ENCODE measurements around the gene PLA2G2C.

Gene PLA2G2C

DNA sequence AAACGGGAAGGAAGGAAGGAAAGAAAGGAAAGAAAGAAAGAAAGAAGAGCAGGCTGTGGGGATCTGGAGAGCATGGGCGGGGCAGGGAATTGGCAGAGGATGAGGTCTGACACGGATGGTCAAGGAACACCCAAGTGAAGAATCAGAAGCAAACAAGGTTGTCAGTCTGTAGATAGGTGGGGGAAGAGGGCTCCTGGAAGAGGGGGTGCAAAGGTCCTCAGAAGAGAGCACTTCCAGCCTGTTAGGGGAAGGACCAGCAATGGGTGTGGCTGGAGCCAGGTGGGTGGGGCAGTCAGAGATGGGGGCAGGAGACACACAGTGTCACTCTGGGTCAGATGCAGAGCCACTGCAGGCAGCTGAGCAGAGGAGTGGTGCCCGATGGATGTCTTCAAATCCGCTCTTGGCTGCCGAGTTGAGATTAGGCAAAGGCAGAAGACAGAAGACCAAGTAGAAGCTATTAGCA is 11.0 kb upstream of the PLA2G2C start:
- H3K4me3 ChIP-seq (ENCODE audit: low read depth, low read length) = no peak overlapping the region
- TF ChIP-seq, protein P1, sequence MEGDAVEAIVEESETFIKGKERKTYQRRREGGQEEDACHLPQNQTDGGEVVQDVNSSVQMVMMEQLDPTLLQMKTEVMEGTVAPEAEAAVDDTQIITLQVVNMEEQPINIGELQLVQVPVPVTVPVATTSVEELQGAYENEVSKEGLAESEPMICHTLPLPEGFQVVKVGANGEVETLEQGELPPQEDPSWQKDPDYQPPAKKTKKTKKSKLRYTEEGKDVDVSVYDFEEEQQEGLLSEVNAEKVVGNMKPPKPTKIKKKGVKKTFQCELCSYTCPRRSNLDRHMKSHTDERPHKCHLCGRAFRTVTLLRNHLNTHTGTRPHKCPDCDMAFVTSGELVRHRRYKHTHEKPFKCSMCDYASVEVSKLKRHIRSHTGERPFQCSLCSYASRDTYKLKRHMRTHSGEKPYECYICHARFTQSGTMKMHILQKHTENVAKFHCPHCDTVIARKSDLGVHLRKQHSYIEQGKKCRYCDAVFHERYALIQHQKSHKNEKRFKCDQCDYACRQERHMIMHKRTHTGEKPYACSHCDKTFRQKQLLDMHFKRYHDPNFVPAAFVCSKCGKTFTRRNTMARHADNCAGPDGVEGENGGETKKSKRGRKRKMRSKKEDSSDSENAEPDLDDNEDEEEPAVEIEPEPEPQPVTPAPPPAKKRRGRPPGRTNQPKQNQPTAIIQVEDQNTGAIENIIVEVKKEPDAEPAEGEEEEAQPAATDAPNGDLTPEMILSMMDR (IDR thresholded peaks at IDR 0.05; ENCODE audit: borderline replicate concordance, insufficient read depth, low read depth, low read length) = no peak

DNA sequence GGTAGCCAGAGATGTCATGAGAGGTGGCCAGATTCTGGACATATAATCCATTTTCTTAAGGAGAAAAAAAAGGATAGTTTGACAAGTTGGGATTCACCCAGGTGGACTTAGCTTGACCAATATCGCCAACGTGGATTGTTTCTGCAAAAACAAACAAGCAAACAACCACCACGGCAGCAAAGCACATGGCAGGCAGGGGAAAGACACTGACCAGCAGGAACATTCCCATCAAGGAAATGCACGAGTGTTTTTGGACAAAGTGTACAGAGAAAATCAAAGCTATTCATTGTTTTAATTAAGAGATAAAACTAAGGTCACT is 9.1 kb upstream of the PLA2G2C start:
- no peak overlapping the region for H3K4me3 ChIP-seq (ENCODE audit: low read depth, low read length)
- TF ChIP-seq, protein P1 (IDR thresholded peaks at IDR 0.05; ENCODE audit: borderline replicate concordance, insufficient read depth, low read depth, low read length) = no peak

DNA sequence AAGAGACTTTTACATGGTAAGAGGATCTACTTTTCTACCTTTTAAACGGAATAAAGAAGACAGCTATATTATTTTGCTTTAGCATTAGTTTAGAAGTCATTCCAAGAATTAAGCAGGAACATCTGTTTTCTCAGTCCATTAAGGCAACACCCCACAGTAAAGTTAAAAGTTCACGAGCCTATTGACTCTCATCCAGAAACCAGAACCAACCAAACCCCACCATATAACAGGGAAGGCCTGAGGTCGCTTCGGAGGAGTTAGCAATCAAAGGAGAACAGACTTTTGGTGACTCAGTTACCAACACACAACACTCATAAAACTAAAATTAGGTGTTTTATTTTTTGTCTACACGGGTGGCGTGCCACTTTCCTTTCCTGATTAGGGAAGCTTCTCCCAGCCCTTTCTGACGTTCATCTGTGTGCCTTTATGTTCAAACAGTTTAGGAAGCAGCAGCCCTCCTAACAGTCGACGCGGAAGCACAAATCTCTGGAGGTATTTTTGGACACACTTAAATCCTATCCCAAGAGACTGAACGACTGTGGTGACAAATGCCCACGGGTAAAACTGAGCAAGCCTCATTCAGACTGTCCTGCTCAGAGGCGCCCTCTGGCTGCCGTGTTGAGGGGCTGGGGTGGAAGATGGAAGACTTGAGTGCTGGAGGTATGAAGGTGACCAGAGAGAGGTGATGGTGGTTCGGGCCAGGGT is 8.6 kb upstream of the PLA2G2C start:
- TF ChIP-seq, protein P1 (IDR thresholded peaks at IDR 0.05; ENCODE audit: borderline replicate concordance, insufficient read depth, low read depth, low read length) = peak; percentile 89
- no peak overlapping the region for H3K4me3 ChIP-seq (ENCODE audit: low read depth, low read length)

DNA sequence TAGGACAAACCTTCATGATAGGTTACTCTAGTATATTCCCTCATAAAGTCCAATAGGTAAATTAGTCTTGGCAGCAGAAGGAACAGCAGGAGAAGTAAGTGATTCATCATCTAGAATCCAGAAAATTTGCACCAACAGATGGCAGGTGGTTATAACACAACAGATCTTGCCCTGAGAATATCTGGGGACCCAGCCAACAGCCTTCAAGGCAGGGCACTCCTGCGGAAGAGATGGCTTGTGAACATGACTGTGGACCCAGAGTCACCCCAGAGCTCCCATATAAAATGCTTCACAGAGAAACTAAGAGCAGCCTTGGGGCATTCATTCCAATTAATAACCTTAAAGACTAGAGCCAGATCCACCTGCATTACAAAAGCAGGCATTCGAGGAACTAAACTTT is 7.9 kb upstream of the PLA2G2C start:
- TF ChIP-seq, protein P1 (IDR thresholded peaks at IDR 0.05; ENCODE audit: borderline replicate concordance, insufficient read depth, low read depth, low read length) = no peak
- no peak overlapping the region for H3K4me3 ChIP-seq (ENCODE audit: low read depth, low read length)

DNA sequence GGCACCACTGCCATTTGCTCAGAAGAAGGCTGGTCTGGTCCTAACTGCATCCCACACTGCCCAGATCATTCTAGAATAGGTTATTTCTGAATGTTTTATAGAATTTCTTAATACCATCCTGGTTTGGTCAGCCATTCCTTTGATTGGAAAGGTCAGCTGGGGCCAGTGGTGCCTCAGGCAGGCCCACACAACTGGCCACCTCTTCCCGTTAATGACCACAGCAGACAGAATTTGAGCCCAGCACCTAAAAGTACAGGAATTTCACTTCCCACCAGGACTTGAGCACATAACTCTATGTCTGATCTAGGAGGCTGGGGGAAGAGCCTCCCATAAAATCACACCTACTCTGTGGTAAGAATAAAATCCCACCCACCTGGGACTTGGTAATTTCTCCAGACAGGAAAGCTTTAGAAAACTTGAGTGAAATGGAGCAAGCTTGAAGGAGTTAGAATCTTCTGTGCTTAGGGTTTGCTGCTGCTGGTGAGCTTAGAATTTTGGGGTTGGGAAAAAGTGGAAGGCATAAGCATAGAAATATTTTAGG is 6.6 kb upstream of the PLA2G2C start:
- TF ChIP-seq, protein P1 (IDR thresholded peaks at IDR 0.05; ENCODE audit: borderline replicate concordance, insufficient read depth, low read depth, low read length) = no peak
- no peak overlapping the region for H3K4me3 ChIP-seq (ENCODE audit: low read depth, low read length)

DNA sequence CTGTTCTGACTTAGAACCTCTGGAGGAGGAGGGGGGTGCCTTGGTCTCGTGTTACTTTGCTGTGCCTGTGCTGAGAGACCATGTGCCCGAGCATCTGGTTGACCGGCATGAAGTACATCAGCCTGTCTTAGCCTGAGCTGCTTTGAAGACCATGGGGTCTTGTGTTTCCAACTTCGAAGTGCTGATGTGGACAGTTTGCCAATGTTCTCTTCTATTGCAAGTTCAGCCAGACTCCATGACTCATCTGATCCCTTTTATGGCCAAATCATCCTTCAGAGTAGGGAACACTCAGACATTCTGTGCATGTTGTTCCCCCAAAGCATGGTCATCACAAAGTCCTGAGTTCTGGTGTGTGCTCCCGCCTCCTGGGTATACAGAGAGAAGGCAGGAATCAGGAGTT is 6.0 kb upstream of the PLA2G2C start:
- no peak overlapping the region for H3K4me3 ChIP-seq (ENCODE audit: low read depth, low read length)
- TF ChIP-seq, protein P1 (IDR thresholded peaks at IDR 0.05; ENCODE audit: borderline replicate concordance, insufficient read depth, low read depth, low read length) = no peak

DNA sequence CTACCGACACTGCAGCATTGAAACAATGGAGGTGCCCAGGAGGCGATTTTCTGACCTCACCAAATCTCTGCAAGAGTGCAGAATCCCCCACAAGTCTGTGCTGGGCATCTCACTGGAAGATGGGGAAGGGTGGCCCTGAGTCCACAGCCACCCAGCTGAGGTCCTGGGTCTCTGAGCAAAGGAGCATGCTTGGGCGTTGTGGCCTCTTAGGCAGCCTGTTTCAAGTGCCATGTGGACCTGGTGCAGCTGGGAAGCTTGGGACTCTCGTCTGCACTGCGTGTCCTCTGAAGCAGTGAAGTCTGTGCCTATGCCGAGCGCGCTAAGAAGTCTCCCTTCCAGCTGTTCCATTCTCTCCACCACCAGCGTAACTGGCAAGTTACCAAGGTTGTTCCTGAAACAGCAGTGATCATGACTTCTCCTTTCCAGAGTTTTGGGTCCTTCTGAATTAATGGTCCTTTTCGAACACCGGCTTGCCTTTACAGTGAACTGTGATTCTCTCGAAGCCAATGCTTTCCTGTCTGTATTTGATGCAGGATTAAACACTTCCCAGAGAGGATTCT is 5.0 kb upstream of the PLA2G2C start:
- TF ChIP-seq, protein P1 (IDR thresholded peaks at IDR 0.05; ENCODE audit: borderline replicate concordance, insufficient read depth, low read depth, low read length) = no peak

More for the DNA sequence above, 5.0 kb upstream of the PLA2G2C start:
- no peak overlapping the region for H3K4me3 ChIP-seq (ENCODE audit: low read depth, low read length)
